Ammon's horn (tissue), 1 donor: ENCODE measurements around the gene IL17B.
A peak's percentile ranks its signal among the peaks of the same experiment; 100 is the strongest.

Experiments used
- DNase-seq: peaks from one replicate; pipeline ENCODE4 v3.0.0-alpha.2; 2016; ENCODE audit warnings: low spot score

IL17B gene

DNA sequence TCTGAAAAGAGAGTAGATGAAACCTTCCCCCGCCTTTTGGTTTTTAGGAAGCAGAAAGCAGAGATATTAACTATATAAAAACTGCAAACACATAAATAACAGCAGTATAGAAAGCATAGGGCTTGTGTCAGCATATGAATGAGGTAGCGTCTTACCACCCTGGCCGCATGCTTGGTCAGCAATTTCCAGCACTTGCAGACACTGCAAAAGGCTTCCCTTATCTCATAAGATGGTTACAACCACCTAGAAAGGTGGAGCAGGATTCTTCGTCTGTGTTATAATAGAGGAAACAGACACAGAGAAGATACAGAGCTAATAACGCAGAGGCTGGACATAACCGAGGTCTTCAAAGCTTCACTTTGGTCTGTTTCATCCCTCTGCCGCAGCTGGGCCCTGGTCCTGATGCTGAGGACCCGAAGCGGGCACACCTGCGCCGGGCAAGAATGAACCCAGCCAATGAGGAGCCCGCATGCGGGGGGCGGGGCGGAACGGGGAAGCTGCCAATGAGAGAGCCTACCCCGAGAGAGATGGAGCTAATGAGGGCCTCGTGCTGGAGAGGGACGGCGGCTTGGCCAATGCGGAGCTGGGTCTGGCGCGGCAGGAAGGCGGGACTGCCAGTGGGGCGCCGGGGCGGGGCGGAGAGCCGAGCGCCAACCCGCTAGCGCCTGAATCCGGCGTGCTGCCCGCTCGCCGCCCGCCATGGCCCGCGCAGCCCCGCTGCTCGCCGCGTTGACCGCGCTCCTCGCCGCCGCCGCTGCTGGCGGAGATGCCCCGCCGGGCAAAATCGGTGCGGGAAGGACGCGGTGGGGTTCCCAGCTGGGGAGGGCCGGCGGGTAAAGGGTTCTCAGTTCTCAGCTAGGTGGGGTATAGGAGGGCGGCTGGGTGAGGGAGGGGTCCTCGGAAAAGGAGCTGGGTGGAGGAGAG is 21.5 kb downstream of the IL17B start, which contains the start of gene PCYOX1L:
Gene PCYOX1L, plus strand, starts transcription at position 677 of the 924 bp plus-strand sequence. Its CDS starts 23 bp downstream, at position 700.
- peak; percentile 99 for DNase-seq

DNA sequence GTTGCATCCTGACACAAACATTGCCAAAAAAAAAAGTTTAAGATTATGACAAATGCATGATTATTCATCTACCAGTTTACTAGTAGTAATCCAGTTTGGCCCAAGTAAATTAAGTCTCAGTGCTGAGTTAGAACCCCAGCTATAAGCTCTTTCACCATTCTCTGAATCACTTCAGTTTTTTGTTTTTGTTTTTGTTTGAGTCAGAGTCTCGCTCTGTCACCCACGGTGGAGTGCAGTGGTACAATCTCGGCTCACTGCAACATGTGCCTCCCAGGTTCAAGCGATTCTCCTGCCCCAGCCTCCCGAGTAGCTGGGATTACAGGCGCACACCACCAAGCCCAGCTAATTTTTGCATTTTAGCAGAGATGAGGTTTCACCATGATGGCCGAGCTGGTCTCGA is 22.7 kb downstream of the IL17B start:
- no peak for DNase-seq

DNA sequence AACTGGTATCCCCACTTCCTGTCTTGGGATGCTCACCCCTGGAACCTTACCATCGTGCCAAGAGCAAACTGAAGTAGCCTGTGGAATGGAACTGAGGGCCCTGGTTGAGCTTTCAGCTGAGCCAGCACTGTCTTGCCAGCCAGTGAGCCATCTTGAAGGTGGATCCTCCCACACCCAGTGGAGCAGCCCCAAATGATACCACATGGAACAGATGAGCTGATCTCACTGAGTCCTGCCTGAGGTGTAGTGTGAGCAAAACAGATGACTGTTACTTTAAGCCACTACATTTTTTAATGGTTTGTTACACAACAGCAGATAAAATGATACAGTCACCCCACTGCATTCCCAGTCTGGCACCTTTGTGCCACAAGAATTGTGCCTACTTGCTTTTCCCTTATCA is 23.4 kb downstream of the IL17B start:
- no peak for DNase-seq

DNA sequence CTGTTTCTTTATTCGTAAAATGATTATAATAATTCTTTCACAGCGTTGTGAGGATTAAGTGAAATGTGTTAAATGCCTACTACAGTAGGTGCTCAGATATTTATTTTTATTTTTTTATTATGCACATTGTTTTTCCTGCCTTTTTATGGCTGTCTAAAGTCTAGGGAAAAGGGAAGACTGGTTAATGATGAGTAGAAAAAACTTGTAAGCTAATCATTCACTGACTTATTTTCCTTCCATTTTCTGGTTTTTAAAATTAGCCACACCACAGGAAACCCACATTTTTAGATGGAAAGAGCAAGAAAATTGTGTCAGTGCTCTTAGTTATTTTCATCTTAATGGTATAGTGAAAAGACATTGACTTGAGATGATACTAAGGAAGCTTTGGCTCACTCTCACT is 25.2 kb downstream of the IL17B start:
- DNase-seq: no peak

DNA sequence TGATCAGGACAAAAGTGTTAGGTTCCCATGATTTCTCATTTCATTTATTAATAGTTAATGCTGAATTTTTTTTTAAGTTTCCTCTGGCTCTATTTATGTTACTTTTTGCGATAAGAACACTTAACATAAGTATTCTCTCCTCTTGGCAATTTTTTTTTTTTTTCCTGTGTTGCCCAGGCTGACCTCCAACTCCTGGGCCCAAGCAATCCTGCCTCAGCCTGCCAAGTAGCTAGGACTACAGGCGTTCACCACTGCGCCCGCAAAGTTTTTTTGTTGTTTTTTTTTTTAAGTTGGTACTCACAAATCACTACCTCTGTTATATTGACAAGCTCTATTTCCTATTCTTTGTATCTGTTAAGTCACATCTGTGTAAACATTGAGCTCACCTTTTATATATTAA is 26.9 kb downstream of the IL17B start:
- no peak for DNase-seq

DNA sequence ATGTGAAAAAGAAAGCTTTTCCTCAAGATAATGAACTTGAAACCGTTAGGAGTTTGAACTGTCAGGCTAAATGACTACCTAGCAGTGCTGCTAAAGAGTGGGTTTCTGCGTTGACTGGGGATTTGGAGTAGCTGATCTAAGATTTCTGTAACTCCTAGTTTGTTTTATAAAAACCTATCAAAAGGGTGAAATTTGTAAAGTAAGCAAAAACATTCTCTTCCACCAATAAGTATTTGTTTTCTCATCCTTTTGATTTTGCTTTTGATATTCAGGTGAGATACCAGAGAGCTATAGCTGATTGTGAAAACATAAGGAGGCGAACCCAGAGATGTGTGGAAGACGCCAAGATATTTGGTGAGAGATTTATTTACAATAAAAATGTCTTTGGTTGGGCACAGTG is 29.7 kb downstream of the IL17B start:
- no peak for DNase-seq

DNA sequence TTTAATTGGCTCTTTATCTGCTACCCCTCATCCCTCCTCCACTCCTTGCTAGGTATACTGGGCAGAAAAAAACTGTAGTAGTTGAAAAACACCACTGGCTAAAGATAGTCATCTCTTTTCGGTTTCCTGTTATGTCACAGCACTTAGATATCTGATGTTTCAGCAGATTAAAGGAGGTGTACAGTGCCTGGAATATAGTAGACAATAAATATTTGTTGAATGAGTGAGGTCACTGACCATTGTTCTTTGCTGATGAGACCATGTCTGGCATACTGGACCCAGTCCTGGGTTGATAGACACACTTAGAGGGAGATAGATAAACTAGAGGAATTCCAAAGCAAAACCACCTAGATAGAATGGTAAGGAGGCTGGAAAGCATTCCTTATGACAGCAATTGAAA is 30.6 kb downstream of the IL17B start:
- no peak for DNase-seq

DNA sequence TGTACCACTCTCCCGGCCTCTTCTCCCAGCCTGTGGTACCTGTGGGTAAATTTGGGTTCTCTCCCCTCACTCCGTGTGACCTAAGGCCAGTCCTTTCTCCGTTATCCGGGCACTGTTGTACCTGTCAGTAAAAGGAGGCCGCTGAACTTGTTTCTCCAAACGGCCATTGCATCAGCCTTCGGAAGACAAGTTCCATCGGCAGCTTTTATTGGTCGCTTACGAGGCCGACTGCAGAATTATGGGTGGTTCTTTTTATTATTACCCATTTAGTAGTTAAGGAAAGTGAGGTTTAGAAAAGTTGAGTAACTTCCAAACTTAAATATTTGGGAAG is 33.2 kb downstream of the IL17B start:
- no peak for DNase-seq

DNA sequence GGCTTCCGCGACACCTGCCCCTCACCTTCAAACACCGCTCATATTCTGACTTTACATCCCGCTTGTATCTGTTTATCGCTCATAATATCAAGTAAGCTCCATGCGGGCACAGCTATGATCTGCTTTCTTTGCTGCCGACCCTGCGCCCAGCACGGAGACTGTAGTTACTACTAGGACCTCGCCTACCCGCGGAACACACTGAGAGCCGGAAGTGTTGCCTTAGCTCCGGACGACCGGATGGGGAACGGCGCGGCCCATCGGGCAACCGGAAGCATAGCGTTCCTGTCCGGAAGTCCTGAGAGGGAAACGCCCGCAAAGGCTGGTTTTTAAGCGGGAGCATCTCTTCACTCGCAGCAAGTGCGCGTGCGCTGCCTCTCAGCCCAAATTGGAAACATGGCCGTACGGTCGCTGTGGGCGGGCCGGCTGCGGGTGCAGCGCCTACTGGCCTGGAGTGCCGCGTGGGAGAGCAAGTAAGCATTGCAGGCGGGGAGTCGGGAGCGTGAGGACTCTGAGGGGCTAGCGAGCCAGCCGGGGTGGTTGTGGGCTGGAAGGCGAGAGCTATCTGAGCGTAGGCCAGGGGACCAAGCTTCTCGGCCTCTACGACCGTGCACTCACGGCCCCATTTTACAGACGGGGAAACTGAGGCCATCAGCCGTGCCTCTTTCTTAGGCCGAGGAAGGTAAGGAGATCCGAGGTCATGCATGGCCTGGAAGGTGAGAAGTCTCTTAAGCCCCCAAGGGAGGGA is 33.8 kb downstream of the IL17B start, which contains the start of gene GRPEL2:
Gene GRPEL2, plus strand, starts transcription at position 353 of the 745 bp plus-strand sequence. Its CDS starts 41 bp downstream, at position 394.
- peak; percentile 97 for DNase-seq

DNA sequence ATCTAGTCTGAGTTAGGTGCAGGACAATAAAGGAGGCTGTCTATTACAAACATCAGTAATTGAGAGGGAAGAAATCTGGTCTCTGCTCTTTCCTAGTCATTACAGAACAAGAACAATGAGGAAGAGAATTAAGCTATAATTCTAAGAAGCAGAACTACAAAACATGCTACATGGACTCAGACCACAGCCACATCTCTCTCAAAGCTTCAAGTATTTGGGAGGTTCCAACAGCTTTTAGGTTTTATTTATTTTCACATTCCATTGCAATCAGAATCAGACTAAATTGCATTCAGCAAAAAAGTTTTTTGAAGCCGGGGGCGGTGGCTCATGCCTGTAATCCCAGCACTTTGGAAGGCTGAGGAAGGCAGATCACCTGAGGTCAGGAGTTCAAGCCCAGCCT is 34.9 kb downstream of the IL17B start:
- DNase-seq: no peak

DNA sequence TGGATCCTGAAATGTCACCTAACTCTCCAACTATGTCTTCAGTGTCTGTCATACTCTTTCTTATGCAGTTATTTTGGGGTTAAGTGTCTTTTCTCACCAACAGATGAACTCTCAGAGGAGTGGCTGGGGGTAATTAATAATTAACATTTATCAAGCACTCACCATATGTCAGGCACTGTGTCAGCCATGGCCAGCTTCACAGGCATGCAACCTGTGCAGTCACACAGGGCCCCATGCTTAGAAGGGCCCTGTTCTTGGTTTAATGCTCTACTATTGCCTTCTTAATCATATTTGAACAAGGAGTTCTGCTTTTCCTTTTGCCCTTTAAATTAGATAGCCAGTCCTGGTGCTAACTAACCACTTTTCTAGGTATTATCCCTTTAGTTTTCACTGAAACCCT is 37.2 kb downstream of the IL17B start:
- DNase-seq: no peak

DNA sequence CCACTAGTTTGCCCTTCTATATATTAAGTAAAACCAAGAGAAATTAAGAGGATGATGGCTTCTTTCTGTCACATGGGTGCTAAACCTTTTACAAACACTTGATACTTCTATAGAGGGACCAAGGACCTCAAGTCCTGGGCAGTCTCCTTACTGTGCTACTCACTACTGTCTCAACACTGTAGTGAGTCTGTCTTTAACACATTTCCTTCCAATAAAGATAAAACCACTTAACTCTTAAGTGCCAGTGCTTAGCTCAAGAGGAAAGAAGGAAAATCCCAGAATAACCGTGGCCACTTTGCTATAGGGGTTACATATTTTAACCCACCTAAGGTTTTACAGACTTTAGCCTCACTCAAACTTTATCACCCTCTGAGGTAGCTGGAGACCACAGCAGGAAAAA is 38.2 kb downstream of the IL17B start:
- no peak for DNase-seq

DNA sequence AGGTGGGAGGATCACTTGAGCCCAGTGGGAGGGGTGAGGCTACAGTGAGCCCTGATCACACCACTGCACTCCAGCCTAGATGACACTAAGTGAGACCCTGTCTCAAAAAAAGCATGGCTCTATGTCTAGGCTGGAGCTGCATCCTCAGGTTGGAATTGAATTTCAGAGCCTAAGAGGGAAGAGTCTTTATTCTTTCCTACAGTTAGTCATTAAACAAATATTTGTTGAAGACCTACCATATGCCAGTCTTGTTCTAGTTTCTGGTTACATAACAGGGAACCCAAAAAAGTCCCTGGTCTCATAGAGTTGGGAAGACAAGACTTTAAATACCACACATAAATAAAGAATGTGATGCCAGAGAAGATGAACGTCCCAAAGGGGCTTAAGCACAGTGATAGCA is 40.7 kb downstream of the IL17B start:
- no peak for DNase-seq

DNA sequence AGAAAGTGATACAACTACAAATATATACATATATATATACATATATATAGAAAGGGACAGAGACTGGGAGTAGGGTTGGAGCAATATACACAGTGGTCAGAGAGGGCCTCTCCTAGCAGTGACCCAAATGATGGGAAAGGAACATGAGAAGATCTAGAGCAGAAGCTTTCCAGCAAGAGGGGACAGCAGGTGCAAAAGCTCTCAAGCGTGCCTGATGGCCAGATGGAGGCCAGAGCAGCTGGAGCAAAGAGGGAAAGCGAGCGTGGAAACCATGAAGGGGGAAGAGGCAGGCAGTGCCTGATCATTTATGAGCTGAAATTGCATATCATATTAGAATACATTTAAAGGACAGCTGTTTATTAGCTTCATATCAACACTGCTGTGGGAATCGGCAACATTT is 41.4 kb downstream of the IL17B start:
- no peak for DNase-seq

DNA sequence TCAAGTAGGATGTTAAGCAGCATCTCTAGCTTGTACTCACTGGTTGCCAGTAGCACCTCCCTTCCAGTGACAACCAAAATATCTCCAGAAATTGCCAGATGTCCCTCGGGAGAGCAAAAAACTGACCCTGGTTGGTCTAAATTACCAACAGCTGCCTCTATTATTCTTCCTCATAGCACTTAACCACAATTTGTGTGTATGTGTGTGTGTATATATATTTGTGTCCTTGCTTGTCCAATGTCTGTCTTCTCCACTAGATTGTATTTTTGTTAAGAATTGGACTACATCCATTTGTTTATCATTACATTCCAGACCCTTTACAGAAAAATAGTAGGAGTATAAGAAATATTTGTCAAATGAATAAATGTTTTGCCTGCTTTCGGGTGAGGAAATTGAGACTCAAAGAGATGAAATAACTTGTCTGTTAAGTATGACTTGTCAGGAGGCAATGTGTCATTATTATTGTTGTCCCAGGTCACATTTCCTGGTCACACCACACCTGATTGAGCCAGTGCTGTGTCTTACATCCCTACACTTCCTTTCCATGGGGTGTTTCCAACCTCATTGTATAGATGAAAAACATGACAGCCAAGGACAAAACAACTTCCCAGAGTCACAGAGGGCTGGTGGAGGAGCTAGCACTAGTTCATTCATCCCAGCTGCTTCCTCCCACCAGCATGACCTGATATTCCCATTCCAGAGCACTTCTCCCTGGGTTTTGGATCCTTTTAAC is 45.2 kb downstream of the IL17B start:
- DNase-seq: no peak

DNA sequence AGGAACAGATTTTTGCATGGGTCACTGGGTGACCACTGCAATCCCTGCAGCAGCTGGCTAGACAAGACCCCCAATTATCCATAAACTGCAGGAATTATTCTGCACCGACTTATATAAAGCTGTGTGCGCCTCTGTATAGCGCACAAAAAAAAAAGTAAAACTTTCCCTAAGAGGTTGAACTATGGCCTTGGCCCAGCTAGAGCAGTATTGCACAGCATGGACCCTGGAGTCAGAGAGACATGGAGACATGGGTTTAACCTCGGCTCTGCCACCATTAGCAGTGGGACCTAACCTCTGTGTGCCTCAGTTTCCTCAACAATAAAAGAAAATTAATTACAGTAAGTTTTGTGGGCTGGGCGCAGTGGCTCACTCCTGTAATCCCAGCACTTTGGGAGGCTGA is 50.9 kb downstream of the IL17B start:
- DNase-seq: no peak

DNA sequence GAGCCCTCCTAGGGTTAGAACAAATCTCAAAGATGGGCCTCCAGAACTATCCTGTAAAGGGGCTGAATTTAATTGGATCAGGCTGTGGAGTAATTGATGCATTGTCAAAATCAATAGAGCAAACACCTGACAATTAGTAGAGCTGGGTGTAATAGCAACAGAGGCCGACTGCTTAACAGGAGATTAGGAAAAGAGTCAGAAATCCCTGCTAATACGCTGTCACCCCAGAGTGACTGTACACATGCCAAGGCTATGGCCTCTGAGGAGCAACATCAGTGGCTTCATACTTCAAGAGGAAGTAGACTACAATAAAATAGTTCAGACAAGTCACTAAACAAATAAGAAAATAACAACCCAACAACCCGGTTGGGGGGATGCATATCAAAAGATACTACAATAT is 52.5 kb downstream of the IL17B start:
- DNase-seq: no peak

DNA sequence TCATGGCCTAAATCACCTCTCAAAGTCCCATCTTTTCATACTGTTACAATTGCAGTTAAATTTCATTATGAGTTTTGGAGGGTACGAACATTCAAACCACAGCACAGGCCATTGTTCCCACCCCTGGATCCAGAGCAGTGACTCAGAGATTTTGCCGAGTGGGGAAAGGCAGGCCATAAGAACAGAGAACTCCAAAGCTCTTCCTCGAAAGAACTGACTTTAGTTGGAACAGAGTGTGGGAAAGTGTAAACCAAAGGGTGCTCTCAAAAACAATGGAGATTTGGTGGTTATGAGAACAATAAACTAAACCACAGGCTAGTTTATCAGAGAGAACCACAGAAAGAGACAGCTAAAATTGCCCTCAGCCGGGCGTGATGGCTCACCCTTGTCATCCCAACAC is 53.2 kb downstream of the IL17B start:
- no peak for DNase-seq

DNA sequence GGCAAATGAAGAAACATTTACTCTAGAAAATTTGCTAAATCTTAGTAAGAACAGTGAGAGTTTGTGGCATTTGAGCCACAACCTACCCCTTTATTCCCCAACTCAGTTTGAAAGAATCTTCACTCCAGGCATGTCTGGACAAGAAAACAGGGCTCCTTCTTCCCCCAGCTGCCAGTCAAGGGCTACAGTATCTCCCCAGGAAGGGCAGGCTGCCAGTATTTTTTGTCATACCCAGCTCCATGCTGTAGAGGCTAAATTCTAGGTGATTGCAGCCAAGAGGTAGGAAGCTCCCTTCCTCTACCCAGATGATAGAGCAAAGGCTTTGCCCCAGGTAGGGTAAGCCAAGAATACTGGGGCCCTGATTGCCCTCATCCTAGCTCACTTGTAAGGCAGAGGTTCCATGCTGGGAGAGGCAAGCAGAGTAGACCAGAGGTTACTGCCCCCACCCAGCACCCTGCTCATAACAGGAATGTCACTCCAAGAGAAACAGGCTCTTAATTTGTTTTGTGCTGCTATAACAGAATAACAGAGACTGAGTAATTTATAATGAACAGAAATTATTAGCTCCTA is 53.8 kb downstream of the IL17B start:
- no peak for DNase-seq

DNA sequence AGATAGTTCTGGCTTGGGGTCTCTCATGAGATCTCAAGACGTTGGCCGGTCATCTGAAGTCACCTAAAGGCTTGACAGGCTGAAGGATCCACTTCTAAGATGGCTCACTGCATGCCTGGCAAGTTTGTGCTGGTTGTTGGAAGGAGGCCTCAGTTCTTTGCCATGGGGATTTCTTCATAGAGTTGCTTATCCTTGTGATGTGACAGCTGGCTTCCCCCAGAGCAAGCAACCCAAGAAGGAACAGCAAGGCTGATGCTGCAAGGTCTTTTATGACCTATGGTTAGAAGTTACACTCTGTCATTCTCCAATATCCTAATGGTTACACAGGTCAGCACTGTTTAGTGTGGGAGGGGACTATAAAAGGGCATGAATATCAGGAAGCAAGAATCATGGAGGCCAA is 54.5 kb downstream of the IL17B start:
- no peak for DNase-seq
